Limb (tissue), 2 donors: ENCODE data around the gene FBXO36.
"Not testable (repeated sequence)": the region's sequence is repeated elsewhere in the genome, so short reads cannot be mapped to it uniquely, and the experiment has no call there.

Experiments used
- DNase-seq, 2 donors: peaks; one replicate each; pipeline ENCODE4 v3.0.0-alpha.2; 2016; ENCODE audit errors: extremely low spot score in 2 of 2

FBXO36 gene

DNA sequence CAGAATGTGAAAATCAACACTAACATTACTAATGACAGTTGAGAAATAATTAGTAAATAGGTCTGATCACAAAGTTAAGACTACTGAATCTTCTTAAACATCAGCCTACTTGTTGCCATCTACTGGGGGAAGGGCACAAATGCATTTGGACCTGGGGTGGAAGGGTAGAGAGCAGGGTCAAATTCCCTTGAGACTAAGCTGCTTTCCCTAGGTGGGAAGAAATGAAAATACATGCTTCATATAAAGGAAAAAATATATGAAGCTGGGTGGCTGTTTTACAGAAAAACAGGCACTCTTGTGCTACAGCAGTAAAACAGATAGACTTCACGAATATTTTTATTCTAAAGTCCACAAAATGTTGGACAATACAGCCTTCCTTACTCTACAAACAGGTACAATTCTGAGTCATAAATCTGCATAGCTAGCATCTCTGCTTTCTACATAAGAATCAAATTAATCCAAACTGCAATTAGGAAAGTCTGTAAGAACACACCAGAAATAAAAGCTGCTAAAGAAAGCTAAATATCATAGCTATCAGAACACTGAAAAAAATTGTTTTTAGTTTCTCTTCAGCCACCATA, 11.4 kb upstream of the FBXO36 start:
- no peak for DNase-seq

DNA sequence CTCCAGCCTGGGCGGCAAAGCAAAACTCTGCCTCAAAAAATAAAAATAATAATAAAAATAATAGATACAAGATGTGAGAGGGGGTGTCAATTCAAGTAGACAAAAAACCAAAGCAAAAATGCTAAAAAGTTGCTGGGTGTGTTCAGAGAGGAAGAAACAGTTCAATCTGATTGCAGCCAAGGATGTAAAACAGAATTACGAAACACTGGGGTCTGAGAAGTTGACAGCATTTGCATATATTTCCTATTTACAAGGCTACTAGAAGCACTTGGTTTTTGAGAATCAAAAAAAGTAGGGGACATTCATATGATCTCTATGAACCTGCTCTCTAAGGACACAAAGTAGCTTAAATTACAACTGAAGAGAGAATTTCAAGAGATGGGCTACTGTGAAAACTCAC, 8.1 kb upstream of the FBXO36 start:
- no peak for DNase-seq

DNA sequence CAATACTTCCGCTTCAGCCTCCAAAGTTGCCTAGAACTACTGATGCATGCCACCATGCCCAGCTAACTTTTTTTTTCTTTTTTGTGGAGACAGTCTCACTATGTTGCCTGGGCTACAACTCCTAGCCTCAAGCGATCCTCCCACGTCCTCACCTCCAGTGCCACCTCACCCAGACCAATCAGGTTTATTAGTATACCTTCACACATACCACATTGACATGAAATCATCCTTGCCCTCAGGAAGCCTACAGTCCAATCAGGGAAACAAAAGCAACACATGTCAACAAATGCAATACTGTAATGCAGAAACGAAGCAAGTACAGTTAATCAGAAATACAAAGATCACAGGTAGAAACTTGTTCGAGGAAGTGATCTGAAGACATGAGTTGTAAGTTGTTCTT, 4.5 kb upstream of the FBXO36 start:
- no peak for DNase-seq

DNA sequence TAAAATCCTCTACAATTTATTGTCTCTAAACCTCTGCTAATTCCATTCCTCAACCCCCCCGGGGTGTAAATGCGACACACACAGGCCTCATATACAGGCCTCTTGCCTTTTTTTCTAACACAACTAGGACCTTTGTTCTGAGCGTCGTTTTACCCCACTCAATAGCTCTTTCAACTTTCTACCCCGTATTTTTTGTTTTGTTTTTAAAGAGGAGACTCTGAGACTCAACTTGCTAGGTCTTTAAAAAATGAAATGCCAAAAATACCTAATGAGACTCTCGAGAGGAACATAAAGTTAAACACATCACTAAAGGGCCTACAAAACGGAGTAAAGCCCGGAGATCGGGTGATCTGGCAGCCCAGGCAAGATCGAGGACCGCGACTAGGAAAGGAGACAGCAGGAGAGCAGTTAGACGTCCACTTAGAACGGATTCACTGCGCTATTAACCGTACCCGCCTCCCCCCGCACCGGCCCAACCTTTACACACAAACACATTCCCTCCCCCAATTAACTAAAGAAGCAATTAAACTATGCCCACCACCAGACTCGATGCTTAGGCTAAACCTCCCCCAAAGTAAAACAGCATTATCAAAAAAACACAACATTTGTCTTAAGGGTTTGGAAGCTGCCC, 2.2 kb upstream of the FBXO36 start:
- peak in 1 of 2 donors; percentile 38 for DNase-seq

DNA sequence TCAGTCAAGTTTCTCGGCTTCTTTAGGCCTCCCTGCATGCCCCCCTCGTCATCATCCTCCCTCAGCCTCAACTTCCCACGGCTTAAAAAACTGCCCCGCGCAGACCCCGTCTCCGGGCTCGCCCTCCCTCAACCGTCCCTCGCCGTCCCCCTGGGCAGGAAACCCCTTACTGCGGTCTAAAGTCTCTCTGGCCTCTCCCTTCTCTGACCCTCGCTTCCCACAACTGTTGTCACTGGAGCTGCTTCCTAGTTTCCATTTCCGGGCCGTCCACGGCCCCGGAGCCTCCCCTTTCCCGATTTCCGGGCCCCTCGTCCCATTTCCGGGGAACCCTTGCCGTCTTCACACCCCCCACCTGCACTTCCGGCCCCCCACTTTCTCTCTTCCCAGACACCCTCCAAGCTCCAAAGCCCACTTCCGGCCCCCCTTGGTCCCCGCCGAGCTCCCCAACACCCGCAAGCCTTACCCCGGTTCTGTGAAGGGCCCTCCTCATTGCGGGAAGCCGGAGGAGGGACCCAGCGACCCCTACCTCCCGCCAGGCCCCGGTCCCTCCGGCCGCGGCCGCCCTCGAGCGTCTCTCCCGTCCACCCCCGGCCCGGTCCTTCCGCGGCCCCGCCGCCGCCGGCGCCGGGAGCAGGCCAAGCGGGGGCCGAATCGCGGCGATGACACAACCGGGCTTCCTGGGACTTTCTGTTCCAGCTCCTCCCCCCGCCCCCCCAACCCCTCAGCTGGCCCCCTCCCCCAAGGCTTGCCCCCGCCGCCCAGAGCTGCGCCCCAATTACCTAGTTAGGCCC, 1.0 kb upstream of the FBXO36 start:
- peak; percentile 65 to 84 for DNase-seq

DNA sequence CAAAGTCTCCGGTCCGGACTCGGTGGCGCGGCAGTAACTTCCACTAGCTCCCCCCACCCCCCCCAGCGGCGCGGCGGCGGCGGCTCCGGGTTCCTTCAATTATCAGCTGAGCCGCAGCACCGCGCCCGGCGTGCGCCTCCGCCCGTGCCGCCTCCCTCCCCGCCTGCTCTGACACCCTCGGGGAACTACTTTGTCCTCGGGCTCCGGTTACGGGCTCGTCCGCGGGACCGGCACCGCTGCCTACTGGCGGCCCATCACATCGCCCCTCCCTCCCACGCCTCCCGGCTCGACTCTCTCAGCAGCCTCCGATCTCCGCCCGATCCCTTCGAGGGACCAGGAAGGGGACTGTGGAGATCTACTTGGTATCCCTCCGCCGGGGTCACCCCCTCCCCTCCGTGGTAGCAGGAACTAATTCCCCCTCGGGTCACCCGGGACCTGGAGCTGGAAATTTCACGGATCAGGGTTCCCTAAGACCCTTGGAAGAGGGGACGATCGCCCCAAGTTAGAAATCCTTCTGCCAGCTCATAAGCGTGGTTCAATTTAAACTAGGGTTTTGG, 333 bp upstream of the FBXO36 start, which contains the start of gene TRIP12:
TSS of gene TRIP12 (minus strand) at position 118 of the 557 bp plus-strand sequence. CDS start 41,930 bp downstream, outside the sequence.
- DNase-seq: peak; percentile 96 to 97

DNA sequence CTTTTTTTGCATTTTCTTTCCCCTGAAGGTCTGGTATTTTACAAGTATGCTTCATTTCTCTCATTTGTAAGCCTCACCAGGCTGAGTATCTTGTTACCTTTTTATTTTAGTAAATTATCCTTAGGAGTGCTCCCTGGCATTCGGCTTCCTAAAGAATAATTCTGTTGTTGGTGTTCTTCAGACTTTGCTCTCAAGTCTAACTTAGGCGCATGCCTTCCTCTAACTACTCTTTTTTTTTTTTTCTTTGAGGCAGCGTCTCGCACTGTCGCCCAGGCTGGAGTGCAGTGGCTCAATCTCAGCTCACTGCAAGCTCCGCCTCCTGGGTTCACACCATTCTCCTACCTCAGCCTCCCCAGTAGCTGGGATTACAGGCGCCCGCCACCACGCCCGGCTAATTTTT, 2.2 kb downstream of the FBXO36 start:
- not testable (repeated sequence) for DNase-seq

DNA sequence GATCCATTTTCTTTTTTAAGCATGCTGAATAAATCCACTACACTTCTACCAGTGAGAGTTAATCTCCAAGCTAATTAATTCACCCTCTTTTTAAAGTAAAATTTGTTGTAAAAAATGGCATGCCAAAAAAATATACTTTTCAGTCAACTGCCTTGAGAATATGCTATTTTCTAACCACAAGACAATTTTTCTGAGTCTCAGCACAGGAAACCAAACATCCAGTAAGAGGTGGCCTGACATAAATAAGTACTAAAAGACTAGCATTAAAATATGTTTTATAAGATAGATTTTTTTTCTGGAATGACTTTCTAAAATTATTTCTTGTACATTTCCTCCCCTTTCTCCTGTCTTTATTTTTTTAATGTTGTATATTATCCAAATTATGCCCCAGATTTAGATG, 2.9 kb downstream of the FBXO36 start:
- no peak for DNase-seq

DNA sequence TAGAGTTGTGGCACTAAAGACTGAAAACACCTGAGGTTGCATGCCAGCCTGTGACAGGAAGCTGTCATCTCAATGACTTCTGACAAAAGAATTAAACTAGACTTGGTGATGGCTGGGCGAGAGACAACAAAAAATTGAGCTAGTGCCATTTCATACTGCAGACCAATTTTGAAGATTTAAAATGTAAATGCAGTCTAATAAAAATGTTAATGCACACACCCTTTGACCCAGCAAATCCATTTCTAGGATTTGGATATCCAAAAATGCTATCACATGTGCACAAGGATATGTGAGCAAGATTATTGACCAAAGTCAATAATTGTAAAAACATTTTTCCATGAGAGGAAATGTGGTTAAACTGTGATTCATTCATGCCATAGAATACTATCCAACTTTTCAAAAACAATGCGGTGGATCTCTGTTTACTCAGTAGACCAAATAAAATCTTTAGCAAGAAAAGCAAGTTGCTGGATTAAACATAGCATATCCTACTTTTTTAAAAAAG, 5.6 kb downstream of the FBXO36 start:
- DNase-seq: no peak

DNA sequence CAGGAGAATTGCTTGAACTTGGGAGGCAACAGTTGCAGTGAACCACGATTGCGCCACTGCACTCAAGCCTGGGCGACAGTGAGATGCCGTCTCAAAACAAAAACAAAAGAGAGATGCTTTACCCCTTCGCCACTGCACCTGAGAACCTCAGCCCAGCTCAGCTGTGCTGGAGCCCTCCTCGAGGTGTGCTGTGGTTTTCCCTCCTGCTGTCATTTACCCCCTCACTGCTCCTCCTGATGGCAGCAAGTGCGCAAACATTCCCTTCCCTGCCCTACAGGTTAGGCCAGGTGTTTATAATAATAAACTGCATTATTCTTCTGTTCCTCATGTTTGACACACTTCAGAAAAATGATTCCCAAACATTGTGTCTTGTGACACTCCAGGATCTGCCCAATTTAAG, 8.4 kb downstream of the FBXO36 start:
- no peak for DNase-seq

DNA sequence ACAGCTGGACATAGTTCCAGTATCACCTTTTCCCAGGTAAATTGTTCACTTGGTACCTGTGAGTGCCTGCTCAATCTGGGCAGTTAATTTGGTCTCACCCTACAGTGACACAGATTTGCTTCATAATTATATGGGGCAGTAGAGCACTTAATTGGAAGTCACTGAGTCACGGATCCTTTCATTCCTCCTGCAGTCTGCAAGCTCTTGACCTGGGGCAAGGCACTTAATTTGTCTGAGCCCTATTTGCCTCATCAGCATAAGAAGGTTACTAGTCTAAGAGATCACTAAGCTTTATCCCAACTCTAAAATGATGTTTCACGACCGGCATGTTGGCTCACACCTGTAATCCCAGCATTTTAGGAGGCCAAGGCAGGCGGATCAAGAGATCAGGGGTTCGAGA, 8.9 kb downstream of the FBXO36 start:
- DNase-seq: no peak

DNA sequence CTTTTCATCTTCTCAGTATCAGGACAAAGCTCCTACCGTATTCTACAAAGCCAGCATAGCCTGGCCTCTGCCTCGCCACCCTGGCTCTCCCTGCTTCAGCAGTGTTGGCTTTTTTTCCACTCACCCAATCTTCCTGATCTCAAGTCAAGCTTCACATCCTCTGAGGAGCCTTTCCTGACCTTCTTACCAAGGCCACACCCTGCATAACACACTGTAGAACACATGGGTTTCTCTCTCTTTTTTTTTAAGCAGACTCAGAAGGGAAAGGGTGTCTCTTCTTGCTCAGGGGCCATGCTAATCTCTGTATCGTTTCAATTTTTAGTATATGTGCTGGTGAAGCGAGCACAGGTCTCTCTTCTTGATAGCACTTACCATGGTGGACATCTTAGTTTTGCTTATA, 15.2 kb downstream of the FBXO36 start:
- DNase-seq: no peak

DNA sequence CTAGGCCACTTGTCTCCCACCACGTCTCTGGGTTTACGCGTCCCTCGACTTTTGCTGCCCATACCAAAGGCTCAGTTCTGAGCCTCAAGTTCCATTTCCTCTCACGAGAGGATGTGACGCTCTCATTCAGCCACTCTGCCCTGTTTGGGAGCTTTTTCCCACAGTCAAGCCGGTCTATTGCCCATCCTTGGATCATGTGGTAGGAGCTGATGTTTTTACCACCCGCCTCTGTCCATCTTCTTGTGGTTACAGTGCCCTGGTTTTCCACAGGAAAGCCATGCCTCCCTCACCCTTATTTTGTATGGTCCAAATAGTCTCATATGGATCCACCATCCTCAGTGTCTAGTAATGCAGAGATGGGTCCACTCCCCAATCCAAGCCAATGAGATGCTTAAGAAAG, 20.4 kb downstream of the FBXO36 start:
- no peak for DNase-seq

DNA sequence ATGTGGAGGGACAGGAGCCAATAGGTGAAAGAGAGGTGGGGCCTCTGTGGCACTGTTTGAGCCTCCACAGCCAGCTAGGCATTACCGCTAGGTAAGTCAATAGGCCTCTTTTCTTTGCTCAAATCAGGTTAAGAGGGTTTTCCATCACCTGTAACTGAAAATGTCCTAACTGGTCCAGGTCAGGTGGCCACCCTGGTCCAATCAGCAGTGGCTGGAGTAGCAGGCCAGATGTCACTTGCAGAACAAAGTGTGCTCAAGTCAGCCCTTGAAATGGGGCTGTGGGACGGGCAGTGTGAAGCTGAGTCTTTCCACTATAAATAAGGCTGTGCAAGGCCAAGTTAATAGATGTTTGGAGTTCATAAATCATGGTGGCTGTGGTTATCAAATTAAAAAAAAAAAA, 20.9 kb downstream of the FBXO36 start:
- no peak for DNase-seq

DNA sequence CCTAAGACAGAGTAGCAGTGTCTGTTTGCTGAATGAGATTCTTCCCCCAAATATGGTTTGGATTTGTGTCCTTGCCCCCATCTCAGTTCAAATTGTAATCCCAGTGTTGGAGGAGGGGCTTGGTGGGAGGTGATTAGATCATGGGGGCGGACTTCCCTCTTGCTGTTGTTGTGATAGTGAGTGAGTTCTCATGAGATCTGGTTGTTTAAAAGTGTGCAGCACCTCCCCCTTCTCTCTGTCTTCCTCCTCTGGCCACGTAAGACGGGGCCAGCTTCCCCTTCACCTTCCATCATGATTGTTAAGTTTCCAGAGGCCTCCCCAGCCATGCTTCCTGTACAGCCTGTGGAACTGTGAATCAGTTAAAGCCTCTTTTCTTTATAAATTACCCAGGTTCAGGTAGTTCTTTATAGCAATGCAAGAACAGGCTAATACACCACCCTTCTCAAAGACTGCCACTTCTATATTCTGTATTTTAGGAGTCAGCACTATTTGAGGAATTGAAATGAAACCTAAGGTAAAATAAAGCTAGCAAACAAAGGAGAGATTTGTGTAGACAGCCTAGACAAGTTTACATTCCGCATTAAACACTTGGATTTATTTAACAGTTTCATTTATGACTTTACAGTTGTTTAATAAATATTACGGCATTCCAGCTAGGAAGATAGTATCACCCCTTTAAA, 21.6 kb downstream of the FBXO36 start:
- no peak for DNase-seq

DNA sequence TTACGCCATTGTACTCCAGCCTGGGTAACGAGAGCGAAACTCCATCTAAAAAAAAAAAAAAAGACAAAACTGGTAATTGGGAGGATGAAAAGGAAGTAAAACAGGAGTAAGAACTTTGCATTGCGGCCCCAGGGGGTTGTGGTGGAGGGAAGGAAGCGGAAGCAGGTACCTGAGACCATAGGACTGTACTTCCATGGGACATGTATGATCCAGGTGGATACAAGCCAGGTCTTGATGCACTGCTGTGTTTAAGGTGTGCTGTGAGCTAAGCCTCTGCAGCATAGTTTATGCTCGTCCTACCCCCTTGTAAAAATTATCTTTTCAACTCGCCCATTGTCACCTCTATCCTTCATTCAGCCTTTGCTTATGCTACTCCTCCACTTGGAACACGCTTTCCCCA, 23.7 kb downstream of the FBXO36 start:
- DNase-seq: no peak

DNA sequence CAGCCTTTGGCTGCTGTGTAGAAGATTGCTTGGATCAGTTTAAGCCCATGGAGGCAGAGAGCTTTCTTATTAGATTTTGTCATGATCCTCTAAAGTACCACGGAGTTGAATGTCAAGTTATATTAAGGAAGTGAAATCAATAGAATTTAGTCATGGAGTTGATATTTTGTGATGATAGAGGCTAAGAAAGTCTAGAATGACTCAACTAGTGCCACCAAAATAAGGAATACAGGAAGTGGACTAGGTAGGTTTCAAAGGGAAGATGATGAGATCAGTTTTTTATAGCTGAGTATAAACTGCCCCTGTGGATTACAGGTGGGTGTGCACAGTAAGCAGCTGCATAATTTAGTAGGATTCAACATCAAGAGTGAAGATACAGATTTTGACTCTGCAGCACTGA, 25.2 kb downstream of the FBXO36 start:
- DNase-seq: no peak

DNA sequence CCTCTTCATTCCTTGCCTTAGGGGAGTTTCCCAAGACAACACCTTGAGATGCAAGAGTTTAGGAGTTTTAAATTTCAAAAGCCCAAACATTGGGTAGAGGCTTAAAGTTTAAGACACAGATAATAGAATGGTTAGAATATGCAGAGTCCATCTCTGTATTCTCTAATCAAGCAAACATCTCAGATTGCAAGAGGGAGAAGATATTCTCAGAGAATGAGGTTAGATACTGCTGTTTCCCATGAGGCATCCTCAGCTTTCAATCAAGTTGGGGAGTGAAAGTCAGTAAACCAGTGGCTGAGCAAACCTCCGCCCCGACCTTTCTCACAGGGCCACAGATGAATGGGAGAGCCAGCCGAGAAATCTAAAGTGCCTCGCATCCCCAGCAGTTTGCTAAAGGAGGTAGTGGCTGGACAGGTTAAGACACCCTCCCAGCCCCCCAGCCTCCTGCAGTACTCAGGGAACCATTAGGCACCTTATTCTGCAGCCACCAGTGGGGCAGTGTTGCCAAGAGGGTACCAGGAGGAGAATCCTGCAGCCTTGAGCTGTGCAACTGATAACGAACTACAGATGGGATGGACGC, 30.0 kb downstream of the FBXO36 start:
- DNase-seq: no peak

DNA sequence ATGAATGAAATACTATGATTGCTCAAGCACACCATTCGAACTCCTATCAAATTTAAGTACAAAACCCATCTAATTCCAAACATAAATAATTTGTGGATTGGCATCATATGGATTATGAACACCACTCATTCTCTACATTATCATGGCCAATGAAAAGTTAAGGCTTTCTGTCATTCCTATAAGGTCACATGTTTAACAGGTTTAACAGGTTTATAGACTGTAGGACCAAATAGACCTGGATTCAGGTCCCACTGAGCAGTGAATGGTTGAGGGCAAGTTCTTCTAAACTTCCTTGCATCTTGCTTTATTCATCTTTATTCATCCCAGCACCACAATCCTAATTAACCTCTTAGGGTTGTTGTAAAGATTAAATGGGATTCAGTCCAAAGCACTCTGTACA, 33.4 kb downstream of the FBXO36 start:
- no peak for DNase-seq

DNA sequence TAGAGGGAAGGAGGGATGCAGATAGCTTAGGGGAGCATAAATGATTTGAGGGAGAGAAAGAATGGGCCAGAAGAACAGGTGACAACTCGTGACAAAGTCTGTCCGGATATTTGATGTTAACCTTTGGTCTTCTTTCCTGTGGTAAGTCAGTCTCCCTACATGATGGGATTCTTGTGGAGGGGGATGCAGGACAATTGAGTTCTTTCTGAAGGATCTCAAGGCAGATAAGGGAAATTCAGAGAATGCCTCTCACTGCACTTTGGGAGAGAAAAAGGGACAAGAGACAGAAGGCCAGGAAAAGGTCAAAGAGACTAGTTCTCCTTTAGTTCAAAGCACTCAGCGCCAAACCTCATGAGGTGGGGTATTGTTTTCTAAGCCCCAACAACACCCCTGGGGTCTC, 34.2 kb downstream of the FBXO36 start:
- DNase-seq: no peak

DNA sequence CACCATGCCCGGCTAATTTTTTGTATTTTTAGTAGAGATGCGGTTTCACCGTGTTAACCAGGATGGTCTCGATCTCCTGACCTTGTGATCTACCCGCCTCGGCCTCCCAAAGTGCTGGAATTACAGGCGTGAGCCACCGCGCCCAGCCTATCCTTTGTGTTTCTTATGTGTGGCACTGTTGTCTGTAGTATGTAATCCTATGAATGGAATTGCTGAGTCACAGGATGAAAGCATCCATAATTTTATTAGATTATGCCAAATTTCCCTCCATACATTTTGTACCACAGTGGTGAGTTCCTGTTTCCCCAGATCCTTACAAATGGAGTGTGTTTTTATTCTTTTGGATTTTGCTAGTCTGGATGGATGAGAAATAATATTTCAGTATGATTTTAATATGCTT, 41.3 kb downstream of the FBXO36 start:
- not testable (repeated sequence) for DNase-seq
